Measurements from ENCODE around the gene PRR35.

DNA sequence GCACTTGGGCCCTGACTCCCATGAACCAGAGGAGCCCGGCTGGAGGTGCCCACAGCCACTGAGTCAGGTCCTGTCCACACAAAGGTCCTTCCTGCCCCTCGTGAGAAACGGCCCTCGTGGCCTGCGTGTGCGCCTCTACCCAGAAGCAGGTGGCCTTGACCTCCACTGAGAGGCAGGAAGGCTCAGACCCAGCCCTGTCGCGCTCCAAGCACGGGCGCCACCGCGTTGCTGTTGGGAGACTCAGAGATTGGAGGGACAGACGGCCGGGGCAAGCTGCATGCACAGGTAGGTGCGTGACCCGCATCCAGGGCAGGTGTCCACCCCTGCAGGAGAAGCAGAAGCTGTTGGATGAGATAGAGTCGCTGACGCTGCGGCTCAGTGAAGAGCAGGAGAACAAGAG lies 40.8 kb upstream of the PRR35 start:
- TF ChIP-seq, protein P1, sequence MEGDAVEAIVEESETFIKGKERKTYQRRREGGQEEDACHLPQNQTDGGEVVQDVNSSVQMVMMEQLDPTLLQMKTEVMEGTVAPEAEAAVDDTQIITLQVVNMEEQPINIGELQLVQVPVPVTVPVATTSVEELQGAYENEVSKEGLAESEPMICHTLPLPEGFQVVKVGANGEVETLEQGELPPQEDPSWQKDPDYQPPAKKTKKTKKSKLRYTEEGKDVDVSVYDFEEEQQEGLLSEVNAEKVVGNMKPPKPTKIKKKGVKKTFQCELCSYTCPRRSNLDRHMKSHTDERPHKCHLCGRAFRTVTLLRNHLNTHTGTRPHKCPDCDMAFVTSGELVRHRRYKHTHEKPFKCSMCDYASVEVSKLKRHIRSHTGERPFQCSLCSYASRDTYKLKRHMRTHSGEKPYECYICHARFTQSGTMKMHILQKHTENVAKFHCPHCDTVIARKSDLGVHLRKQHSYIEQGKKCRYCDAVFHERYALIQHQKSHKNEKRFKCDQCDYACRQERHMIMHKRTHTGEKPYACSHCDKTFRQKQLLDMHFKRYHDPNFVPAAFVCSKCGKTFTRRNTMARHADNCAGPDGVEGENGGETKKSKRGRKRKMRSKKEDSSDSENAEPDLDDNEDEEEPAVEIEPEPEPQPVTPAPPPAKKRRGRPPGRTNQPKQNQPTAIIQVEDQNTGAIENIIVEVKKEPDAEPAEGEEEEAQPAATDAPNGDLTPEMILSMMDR (IDR thresholded peaks at IDR 0.05): no peak
- TF ChIP-seq POLR2A (IDR thresholded peaks at IDR 0.05): no peak
